Fibroblast of upper back skin (primary cell): ENCODE measurements around the gene SDR42E2.
"Not testable (repeated sequence)": the region's sequence is repeated elsewhere in the genome, so short reads cannot be mapped to it uniquely, and the experiment has no call there.

Experiments used
- DNase-seq: peaks from one replicate; pipeline ENCODE4 v3.0.0-alpha.2; 2013

SDR42E2 gene

GRCh38 chr16:22216191-22216831 is 54.0 kb downstream of the SDR42E2 start:
- no peak for DNase-seq

GRCh38 chr16:22216832-22217225 is 54.5 kb downstream of the SDR42E2 start:
- DNase-seq, result not testable (repeated sequence)

GRCh38 chr16:22217890-22218730 is 55.8 kb downstream of the SDR42E2 start:
- DNase-seq, result no peak

- DNase-seq, result no peak
Measured at GRCh38 chr16:22219389-22220068, 57.2 kb downstream of the SDR42E2 start.

GRCh38 chr16:22220069-22220440 is 57.7 kb downstream of the SDR42E2 start:
- DNase-seq, result peak; percentile 56

GRCh38 chr16:22220714-22221113 is 58.4 kb downstream of the SDR42E2 start:
- no peak for DNase-seq

- DNase-seq, result no peak
Measured at GRCh38 chr16:22222006-22222405, 59.7 kb downstream of the SDR42E2 start.

GRCh38 chr16:22222998-22223397 is 60.7 kb downstream of the SDR42E2 start:
- DNase-seq, result no peak

- DNase-seq, result no peak
Measured at GRCh38 chr16:22225060-22225459, 62.8 kb downstream of the SDR42E2 start.

GRCh38 chr16:22229889-22230288 is 67.6 kb downstream of the SDR42E2 start:
- DNase-seq, result no peak

GRCh38 chr16:22232277-22233036 is 70.2 kb downstream of the SDR42E2 start:
- DNase-seq, result peak; percentile 26

- no peak for DNase-seq
Measured at GRCh38 chr16:22233037-22233372, 70.7 kb downstream of the SDR42E2 start.

GRCh38 chr16:22235839-22236745 is 73.8 kb downstream of the SDR42E2 start:
- DNase-seq, result no peak

- DNase-seq, result no peak
Measured at GRCh38 chr16:22239131-22239805, 77.0 kb downstream of the SDR42E2 start.

- DNase-seq, result peak; percentile 37
Measured at GRCh38 chr16:22240023-22240710, 77.9 kb downstream of the SDR42E2 start.
